Activated naive CD4-positive, alpha-beta T cell treated with anti-CD3 and anti-CD28 coated beads, Interleukin-2, amount 50 U/mL, for 72 hours (primary cell): Measurements from ENCODE around the gene SAMD14. TPM values are rescaled to one million over a fixed set of nuclear protein-coding genes. Genes with fewer than 3 reads are reported as not detected.
A peak's percentile ranks its signal among the peaks of the same experiment; 100 is the strongest.

Source experiments
- ATAC-seq, 2 donors: fragments of 150-1000 bp; cut with Tn5 transposase; 2 replicates each; pipeline ENCODE4 v1.10.0; 2021; ENCODE audit warnings: mild to moderate bottlenecking in 2 of 2, moderate library complexity in 2 of 2
- DNase-seq, 2 donors: peaks; one replicate each; pipeline ENCODE4 v3.0.0; 2021 to 2022; ENCODE audit warnings: low spot score in 2 of 2
- H3K27ac Mint-ChIP-seq, 2 donors: one replicate each; pipeline ENCODE4 v1.8.0; 2022; ENCODE audit warnings: mild to moderate bottlenecking in 2 of 2, mixed read lengths in 2 of 2
- H3K36me3 Mint-ChIP-seq, 2 donors: one replicate each; pipeline ENCODE4 v1.8.0; 2022; ENCODE audit warnings: mixed read lengths in 2 of 2
- H3K9me3 Mint-ChIP-seq, 2 donors: one replicate each; pipeline ENCODE4 v1.8.0; 2022; ENCODE audit warnings: mixed read lengths in 2 of 2
- total RNA-seq, 2 donors: library from RNA; stranded (reverse); gene quantifications; one replicate each; pipeline ENCODE4 v1.2.3, GENCODE V29; 2022

Gene SAMD14
- total RNA-seq, 2 donors from 2014 or later, result 1.3 to 4.4 TPM

DNA sequence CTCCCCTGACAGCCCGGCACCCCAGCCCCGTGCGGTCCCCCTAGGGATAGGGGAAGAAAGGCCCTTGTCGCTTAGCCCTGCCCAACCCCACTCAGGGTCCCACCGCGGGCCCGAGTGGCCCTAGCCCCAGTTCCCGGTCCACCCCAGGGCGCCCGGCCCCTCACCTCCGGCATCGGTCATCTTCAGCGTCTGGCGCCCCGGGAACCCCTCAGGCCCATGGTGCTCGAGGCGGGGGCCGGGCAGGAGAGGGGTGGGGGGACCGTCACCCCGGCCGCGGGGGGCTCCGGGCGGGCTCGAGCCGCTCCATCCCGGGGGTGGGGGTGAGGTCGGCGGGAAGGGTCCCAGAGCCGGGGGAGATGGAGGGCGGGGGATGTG lies 620 bp downstream of the SAMD14 start:
- Mint-ChIP-seq H3K9me3 (no peaks in the 10 kb centered on the region), H3K36me3 (peaks cover 0 to 11% of the 10 kb centered on the region in 2 donors), H3K27ac (no peak overlapping the region)
- DNase-seq (no peak), ATAC-seq (no peak)

DNA sequence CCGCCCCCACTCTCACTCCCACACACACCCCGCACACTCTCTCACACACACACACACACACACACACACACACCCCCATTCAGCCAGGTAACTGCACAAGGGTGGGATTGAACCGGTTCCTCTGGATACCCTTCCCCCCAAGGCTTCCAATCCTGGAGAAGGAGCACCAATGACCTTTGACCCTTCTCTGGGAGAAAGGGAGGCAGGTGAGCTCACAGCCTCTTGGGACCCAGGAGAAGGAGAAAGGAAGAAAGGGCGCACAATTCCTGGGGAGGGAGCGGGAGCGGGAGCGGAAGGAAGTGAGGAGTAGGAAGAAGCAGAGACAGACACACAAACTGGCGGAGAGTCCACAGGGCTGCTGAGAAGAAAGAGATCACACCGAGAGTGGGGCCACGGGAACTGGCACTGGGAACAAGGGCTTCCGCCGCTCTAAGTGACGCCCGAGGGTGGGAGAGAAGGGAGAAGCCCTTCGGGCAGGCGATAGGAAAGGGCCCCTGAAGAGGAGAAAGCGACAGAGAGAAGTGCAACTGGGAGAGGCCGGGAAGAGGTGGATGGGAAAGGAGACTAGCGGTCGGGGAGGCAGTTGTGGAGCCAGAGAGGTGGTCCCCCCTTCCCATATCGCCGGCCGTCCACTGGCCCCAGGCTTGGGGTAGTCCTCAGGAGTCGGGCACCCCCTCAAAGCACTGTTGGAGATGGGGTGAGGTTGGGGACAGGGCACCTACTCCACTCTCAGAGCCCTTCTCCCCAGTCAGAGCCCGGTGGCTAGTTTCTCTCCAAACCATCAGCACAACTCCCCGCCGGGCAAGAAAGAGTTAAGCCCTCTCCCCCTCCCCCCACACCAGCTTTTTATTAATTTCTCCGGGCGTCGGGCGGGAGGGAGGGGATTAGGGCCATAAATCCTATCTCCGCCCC lies 1.3 kb downstream of the SAMD14 start:
- no peak for DNase-seq
- H3K27ac Mint-ChIP-seq, result no peak overlapping the region
- H3K36me3 Mint-ChIP-seq, result peaks cover 0 to 11% of the 10 kb centered on the region in 2 donors
- ATAC-seq, result no peak
- H3K9me3 Mint-ChIP-seq, result no peaks in the 10 kb centered on the region

DNA sequence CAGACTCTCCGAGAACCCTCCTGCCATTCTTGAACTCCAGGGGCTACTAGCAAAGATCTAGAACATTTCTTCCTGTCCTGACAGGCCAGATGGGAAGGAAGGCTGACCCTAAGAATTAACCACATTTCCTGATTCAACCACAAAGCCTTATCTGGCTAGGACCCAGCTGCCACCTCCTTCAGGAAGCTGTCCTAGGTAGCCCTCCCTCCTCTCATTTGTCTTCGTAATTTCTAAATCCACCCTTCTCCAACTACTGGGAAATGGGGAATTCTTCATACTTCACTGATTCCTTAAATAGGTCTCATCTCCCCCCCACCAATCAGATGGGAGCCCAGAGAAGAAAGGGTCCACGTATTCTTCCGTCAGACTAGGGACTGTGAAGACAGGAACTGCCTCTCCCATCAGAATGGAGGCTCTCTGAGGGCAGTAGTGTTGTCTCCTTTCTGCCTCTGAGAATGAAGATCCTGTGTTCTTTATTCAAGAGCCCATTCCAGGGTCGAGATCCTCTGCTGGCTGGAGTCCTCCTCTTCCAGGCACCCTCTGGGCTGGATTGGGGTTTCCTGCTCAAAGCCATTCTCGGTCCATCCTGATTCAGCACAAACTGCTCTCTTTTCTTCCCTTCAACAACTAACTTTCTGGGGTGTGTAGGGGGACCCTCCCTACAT lies 2.1 kb downstream of the SAMD14 start:
- no peak for DNase-seq
- Mint-ChIP-seq H3K9me3 (no peaks in the 10 kb centered on the region), H3K27ac (no peak overlapping the region)

DNA sequence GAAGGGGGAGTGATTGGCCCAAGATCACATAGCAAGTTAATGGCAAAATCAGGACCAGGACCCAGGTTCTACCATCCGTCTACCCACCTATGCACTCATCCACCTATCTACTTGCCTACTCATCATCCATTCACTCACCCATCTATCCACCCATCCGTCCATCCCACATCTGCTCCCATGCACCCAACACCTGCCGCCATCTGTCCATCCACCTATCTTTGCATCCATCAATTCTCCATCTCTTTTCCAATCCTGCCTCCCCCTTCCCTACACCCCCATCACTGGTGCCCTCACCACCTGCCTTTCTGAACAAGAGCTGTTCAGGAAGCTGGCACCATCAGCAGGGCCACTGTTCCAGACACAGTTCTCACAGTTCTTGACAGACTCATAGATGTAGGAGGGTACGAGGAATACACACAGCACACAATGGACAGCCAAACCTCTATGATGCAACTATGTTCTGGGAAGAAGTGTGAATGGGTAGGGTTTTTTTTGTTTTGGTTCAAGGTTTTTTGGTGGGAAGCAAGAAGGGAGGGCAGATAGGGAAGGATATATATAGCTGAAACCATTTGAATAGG lies 4.5 kb downstream of the SAMD14 start:
- ATAC-seq (no peak), DNase-seq (no peak)
- Mint-ChIP-seq H3K27ac (no peak overlapping the region), H3K36me3 (peaks cover 0 to 6% of the 10 kb centered on the region in 2 donors), H3K9me3 (no peaks in the 10 kb centered on the region)

More for the DNA sequence above, 2.1 kb downstream of the SAMD14 start:
- no peak for ATAC-seq
- peaks cover 0 to 11% of the 10 kb centered on the region in 2 donors for H3K36me3 Mint-ChIP-seq

DNA sequence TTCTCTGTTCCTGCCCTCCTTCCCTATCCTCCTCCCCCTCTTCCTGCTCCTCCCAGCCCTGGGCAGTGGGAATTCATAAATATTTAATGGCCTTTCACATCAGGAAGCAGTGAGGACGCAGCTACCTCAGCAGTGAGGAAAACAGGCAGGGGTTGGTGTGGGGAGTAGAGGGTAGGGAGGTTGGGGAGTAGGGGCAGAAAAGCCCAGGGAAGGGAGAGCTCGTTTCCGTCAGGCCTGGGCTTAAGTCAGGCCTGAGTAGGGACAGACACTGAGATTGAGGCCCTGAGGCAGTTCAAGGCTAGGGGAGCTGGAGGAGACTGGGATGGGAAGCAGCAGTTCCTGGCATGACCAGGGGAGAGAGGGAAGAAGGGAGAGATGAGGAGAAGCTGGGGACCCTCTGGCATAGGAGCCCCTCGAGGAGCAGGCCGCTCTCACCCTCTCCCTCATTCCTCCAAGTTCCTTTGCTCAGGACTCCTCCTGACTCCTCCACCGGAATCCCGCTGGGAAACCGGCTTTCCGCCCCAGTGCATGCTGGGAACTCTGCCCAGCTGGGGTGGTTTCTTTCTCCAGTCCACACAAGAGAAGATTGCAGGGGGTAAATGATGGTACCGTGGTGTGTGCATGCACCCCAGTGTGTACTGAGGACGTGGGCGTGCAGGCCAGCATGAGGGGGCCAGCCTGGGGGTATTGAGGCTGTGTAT lies 6.2 kb downstream of the SAMD14 start:
- DNase-seq, result no peak
- peaks cover 0 to 4% of the 10 kb centered on the region in 2 donors for H3K36me3 Mint-ChIP-seq
- ATAC-seq, result no peak

DNA sequence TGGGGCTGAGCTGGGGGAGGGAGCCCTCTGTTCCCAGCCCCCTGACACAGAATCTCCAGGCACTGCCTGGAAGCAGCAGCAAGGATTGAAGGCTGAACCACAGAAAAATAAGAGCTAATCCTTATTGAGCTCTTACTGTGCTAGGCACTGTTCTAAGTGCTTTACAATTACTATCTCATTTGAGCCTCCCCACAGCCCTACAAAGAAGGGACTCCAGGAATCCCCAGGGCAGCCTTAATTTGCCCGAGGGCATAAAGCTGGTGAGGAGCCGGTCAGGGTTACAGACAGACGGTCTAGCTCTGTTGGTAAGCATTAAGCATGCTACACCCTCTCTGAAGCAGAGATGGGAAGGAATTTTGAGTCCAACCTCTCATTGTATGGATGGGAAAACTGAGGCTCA lies 7.0 kb downstream of the SAMD14 start:
- DNase-seq, result no peak
- Mint-ChIP-seq H3K9me3 (no peaks in the 10 kb centered on the region), H3K27ac (no peak overlapping the region), H3K36me3 (no peaks in the 10 kb centered on the region)
- ATAC-seq, result no peak

More for the DNA sequence above, 6.2 kb downstream of the SAMD14 start:
- H3K9me3 Mint-ChIP-seq, result no peaks in the 10 kb centered on the region
- H3K27ac Mint-ChIP-seq, result no peak overlapping the region

DNA sequence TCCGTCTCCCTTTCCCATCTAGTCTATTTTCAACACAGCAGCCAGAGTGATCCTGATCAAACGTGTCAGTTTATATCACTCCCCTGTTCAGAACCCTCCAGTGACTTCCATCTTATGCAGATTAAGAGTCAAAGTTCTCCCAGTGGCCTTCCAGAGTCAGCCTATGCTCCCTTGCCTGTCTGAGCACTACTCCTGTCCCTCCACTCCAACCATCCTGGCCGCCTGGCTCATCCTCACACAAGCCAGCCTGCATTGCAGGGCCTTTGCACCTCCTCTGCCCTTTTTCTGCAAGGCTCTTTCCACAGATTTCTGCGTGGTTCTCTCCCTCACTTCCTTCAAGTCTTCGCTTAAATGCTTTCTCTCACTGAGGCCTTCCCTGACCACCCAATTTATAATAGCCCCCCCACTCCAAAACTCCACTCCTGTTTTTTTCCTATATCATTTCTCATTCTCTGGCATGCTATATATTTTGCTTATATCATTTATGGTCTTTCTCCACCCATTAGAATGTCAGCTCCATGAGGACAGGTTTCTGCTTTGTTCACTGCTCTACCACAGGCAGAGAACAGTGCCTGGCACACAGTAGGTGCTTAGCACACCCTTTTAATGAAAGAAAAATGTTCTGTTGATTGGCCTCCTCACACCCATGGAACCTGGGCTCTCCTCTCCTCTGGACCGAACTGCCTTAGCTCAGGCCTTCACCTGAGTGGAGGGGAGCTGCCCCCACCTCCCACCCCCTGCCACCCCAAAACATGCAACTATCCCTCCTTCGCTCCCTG lies 9.3 kb downstream of the SAMD14 start:
- no peak for ATAC-seq
- H3K9me3 Mint-ChIP-seq, result no peaks in the 10 kb centered on the region
- H3K36me3 Mint-ChIP-seq, result no peaks in the 10 kb centered on the region
- H3K27ac Mint-ChIP-seq, result no peak overlapping the region
- DNase-seq, result no peak

DNA sequence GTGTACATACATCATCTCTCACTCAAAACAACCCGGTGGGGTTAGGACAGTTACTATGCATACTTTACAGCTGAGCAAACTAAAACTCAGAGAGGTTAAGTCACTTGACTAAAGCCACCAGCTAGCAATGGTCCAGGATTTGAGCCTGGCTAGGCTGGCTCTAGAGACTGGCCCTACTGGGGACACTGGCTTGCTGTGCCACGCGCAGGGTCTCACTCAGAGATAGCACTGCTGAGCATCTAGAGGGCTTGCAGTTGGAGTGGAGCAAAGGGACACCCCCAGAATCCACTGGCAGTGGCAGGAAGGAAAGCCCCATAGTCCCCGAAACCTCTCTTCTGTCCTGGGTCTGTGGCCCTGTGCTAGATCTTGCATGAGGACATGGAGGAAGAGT lies 11.1 kb downstream of the SAMD14 start:
- no peaks in the 10 kb centered on the region for H3K9me3 Mint-ChIP-seq
- ATAC-seq (no peak), DNase-seq (no peak)
- H3K36me3 Mint-ChIP-seq, result no peaks in the 10 kb centered on the region
- no peak overlapping the region for H3K27ac Mint-ChIP-seq

DNA sequence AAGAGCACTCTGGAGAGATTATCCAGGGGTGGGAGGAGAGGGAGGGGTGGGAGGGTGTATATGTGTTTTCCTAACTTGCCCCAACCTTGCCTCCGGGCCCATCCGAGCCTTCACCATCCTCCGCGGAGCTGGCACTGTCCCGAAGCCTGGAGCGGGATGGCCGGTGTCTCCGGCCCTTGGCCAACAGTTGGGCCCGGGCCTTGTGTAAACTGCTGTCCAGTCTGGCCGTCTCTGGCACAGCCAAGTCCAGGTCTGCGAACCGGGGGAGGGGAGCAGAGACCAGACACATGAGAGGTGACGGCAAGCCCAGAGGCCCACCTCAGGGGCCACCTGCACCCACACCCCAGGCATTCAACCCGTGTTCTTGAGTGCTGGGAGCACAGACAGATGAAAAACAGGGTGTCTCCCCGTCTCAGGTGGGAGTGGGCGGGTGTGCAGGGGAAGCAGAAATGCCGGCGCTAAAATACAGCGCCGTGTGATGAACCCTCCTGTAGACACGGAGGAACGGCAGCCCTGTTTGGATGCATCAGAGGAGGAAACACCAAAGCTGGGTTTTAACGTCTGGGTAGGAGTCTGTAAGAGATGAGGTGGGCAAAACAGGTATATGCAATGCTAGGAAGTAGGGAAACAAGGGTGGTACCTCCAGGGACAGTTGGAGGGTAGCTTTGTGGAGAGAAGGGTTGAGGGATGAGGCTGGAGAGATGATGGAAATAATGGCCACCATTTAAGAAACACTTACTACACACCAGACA lies 11.7 kb downstream of the SAMD14 start:
- ATAC-seq (no peak), DNase-seq (no peak)
- Mint-ChIP-seq H3K27ac (no peak overlapping the region), H3K9me3 (no peaks in the 10 kb centered on the region), H3K36me3 (no peaks in the 10 kb centered on the region)

DNA sequence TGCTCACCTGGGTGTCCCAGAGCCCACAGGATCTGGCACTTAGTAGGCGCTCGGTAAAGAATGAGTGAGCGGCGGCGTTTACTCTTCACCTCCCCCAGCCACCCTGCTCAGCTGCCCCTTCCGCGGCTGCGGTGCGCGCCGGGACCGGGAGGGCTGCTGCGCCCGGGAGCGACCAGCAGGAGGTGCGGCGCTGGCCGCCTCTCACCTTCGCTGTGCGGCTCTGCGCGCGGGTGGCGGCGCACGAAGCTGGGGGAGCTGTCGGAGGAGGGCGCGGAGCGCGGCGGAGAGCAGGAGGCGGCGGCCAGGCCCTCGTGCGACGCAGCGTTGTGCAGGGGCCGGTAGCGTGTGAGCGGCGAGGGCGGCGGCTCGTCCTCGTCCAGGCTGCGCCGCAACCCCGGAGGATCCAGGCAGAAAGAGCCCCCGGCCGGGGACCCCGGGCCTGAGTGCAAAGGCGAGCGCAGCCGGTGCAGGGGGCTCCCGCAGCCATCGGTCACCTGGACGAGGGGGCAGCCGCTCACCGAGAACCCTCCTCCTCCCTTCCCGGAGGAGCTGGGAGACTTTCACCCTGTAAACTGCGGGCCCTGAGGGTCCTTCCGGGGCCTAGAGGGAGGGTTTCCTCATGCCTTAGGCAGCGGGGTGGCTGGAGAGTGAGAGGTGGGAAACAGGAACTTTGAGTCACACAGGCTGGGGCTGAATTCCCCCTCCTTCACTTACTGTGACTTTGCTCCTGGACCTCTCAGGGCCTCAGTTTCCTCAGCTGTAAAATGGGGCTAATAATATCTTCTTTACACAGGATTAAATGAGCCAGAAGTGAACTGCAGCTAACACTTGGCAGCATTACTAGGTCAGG lies 12.5 kb downstream of the SAMD14 start:
- H3K9me3 Mint-ChIP-seq, result no peaks in the 10 kb centered on the region
- ATAC-seq (peak; percentile 79 to 90), DNase-seq (peak in 1 of 2 donors; percentile 77)
- no peaks in the 10 kb centered on the region for H3K36me3 Mint-ChIP-seq
- H3K27ac Mint-ChIP-seq, result no peak overlapping the region

DNA sequence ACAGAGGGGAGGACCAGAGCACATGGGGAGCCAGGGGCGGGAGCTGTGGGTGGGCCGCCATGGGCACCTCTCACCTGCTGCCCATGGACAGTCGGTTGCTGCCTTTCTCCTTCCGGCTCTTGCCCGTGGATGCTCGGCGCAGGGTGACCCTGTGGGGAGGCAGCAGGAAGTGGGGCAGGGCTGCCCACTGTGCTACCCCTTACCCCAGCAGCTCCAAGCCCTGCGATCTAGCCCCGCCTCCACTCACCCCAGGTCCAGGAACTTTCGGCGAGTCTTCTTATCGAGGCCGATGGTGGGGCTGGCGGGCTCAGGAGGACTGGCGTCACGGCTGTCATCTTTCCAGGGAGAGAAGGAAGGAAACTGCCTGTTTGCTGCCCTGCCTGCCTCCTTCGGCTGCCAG lies 14.2 kb downstream of the SAMD14 start:
- Mint-ChIP-seq H3K36me3 (no peaks in the 10 kb centered on the region), H3K27ac (no peak overlapping the region), H3K9me3 (no peaks in the 10 kb centered on the region)
- no peak for ATAC-seq
- DNase-seq, result no peak

DNA sequence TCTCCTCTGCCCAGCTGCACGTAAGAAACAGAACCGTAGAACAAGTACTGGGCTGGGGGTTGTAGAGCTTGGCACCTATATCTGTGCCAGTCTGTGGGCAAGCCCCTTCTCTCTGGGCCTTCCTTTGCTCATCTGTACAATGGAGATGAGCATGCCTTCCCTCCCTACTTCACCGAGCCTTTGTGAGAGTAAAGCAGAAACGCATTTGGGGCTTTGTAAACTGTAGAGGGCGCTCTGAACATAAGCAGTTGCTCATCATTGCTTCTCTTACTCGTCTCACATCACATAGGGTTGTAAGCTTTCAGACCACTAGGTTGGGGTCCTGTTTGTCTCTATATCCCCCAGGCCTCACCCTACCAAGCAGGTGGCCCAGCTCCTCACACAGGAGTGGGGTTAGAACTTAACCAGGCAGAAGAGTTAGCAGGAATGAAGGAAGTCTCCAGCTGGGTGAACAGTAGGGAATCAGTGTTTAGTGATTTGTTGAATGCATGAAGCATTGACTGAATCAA lies 15.1 kb downstream of the SAMD14 start:
- peak in 1 of 2 donors; percentile 60 for DNase-seq
- Mint-ChIP-seq H3K9me3 (no peaks in the 10 kb centered on the region), H3K36me3 (no peaks in the 10 kb centered on the region), H3K27ac (no peak overlapping the region)
- peak; percentile 45 to 54 for ATAC-seq

DNA sequence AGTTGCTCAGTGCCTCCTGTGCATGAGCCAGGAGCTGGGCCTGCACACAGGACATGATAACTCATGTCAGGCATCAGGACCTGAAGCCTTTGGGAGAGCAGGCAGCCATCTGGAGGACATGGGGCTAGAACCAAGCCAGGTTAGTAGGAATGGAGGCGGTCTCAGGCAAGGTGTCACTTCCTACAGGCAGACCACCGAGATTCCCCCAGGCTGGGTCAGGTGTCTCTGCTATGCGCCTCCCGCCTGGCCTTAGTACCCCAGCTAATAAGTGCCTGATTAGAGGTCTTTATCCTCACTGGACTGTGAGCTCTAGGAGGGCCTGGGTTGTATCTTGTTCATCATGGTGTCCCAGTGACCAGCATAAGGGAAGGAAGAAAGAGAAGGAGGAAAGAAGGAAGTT lies 15.6 kb downstream of the SAMD14 start:
- H3K36me3 Mint-ChIP-seq, result no peaks in the 10 kb centered on the region
- ATAC-seq, result no peak

DNA sequence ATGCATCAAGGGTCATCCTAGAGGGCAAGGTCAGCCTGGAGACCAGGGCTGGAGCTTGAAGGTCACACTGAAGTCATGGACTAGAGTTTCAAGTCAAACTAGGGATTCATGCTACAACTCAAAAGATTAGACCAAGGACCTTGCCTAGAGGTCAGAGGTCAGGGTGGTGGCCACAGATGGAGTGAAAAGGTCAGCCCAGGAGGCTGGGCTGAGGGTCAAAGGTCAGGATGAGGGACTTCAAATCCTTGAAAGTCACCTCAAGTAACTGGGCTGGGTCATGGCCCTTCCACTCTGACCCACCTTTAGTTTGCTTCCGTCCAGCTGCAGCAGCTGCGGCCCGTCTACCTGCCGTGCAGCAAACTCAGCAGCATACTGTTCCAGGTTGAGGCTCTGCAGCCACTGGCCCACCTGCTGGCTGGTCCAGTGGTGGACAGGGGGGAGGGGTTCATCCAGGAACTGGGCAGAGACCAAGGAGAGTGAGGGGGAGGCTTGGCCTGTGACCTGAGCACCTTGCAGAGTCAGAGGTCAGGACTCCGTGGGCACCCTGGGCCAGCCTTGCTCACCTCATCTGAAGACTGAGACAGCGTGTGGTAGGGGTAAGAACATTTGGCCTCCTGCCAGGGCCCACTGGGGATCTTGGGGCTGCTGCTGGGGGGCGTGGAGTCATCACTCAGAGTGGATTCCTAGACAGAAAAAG lies 16.2 kb downstream of the SAMD14 start:
- no peak for DNase-seq
- H3K36me3 Mint-ChIP-seq, result no peaks in the 10 kb centered on the region
- no peak overlapping the region for H3K27ac Mint-ChIP-seq
- no peak for ATAC-seq
- no peaks in the 10 kb centered on the region for H3K9me3 Mint-ChIP-seq

More for the DNA sequence above, 15.6 kb downstream of the SAMD14 start:
- H3K9me3 Mint-ChIP-seq, result no peaks in the 10 kb centered on the region
- no peak overlapping the region for H3K27ac Mint-ChIP-seq
- no peak for DNase-seq
